ENCODE measurements around the gene NAALADL2.

Gene NAALADL2

DNA sequence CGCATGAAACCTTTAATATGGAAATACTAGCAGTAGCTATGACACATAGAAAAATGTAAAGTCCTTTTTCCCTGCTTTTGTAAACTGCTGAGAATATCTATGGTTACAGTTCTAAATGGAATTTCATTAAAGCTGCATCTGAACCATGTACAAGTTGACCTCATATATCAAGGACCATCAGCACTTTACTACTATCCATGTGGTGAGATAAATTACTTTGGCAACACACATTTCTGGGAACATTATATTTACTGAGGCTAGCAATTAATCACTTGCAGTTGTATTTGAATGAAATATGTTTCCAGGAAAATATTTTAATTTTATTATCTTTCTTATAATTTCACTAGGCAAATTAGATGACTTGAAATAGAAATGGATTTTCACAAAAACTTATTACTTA is 545.5 kb downstream of the NAALADL2 start:
- POLR2A ChIA-PET = no interaction called here
- DNase-seq (ENCODE audit: extremely low spot score) = no peak
- CTCF ChIA-PET = no interaction called here
- TF ChIP-seq, protein P1, sequence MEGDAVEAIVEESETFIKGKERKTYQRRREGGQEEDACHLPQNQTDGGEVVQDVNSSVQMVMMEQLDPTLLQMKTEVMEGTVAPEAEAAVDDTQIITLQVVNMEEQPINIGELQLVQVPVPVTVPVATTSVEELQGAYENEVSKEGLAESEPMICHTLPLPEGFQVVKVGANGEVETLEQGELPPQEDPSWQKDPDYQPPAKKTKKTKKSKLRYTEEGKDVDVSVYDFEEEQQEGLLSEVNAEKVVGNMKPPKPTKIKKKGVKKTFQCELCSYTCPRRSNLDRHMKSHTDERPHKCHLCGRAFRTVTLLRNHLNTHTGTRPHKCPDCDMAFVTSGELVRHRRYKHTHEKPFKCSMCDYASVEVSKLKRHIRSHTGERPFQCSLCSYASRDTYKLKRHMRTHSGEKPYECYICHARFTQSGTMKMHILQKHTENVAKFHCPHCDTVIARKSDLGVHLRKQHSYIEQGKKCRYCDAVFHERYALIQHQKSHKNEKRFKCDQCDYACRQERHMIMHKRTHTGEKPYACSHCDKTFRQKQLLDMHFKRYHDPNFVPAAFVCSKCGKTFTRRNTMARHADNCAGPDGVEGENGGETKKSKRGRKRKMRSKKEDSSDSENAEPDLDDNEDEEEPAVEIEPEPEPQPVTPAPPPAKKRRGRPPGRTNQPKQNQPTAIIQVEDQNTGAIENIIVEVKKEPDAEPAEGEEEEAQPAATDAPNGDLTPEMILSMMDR (IDR thresholded peaks at IDR 0.05; ENCODE audit: control extremely low read depth, extremely low read depth, low read depth, missing control alignments) = no peak

- TF ChIP-seq, protein P1 (IDR thresholded peaks at IDR 0.05; ENCODE audit: control extremely low read depth, extremely low read depth, low read depth, missing control alignments) = no peak
- POLR2A ChIA-PET = no interaction called here
- DNase-seq (ENCODE audit: extremely low spot score) = no peak
- CTCF ChIA-PET = interaction anchor here (0.9 to 1.4 kb wide), 3 partner anchors 8 to 70 kb away, joined by 3 read pairs; no protein-coding TSS in a partner anchor
These were observed 551.1 kb downstream of the NAALADL2 start for GRCh38 chr3:175410251-175410650.

GRCh38 chr3:175411405-175411804 is 552.3 kb downstream of the NAALADL2 start:
- ChIA-PET CTCF (interaction anchor here (0.8 to 1.4 kb wide), 5 partner anchors 9 to 69 kb away, joined by 3 read pairs; no protein-coding TSS in a partner anchor), POLR2A (no interaction called here)
- DNase-seq (ENCODE audit: extremely low spot score) = no peak
- TF ChIP-seq, protein P1 (IDR thresholded peaks at IDR 0.05; ENCODE audit: control extremely low read depth, extremely low read depth, low read depth, missing control alignments) = no peak

GRCh38 chr3:175411946-175412345 is 552.8 kb downstream of the NAALADL2 start:
- CTCF ChIA-PET = interaction anchor here (0.8 to 1.0 kb wide), 2 partner anchors 21 to 24 kb away, joined by 3 read pairs; no protein-coding TSS in a partner anchor
- no peak for DNase-seq (ENCODE audit: extremely low spot score)
- TF ChIP-seq, protein P1 (IDR thresholded peaks at IDR 0.05; ENCODE audit: control extremely low read depth, extremely low read depth, low read depth, missing control alignments) = no peak
- POLR2A ChIA-PET = no interaction called here

DNA sequence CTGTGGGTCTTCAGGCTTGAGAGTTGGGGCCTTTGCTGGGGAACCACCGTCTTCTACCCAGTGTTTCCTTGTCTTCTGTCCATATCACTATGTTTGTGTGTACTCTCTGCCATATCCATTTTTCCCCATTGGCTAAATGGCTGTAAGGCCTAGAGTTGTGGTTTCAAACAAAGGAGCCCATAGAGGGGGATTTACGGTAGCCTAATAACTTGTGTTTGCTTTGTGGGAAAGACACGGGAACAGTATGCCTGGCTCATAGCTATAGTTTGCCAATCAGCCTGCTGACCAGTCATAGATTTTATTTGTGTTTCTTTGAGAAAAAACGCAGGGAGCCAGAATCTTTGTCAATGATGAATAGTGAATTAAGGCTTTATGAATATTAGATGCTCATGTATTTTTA is 554.8 kb downstream of the NAALADL2 start:
- DNase-seq (ENCODE audit: extremely low spot score) = no peak
- ChIA-PET CTCF (no interaction called here), POLR2A (no interaction called here)
- TF ChIP-seq, protein P1 (IDR thresholded peaks at IDR 0.05; ENCODE audit: control extremely low read depth, extremely low read depth, low read depth, missing control alignments) = no peak

DNA sequence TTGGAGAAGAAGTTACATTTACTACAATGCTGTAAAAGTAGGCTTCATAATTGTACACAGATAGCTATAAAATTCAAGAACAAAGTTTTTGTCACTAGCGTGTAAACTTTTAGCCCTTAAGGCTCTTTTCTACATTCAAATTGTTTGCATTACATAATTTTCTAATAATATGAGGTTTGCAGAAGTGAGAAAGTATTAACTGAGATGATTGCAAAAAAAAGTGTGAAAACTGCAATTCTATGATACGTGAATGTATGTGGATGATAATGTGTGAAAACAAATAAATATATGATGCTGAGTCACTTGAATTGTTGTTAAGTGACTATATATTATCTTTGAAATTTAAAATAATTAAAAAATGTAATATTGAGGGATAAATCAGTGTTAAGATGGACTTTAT is 557.5 kb downstream of the NAALADL2 start:
- no peak for DNase-seq (ENCODE audit: extremely low spot score)
- POLR2A ChIA-PET = no interaction called here
- CTCF ChIA-PET = interaction anchor here (1.0 kb wide), 1 partner anchor 15 kb away, joined by 3 read pairs; no protein-coding TSS in a partner anchor
- TF ChIP-seq, protein P1 (IDR thresholded peaks at IDR 0.05; ENCODE audit: control extremely low read depth, extremely low read depth, low read depth, missing control alignments) = no peak

Data from GM10248 (cell line).